Naive thymus-derived CD8-positive, alpha-beta T cell (primary cell): Measurements from ENCODE around the gene FOXRED1. TPM values are rescaled to one million over a fixed set of nuclear protein-coding genes. Genes with fewer than 3 reads are reported as not detected.

Experiments used
- ATAC-seq, 2 donors: fragments of 150-1000 bp; cut with Tn5 transposase in 1 of 2; sonication (Bioruptor Pico), chemical (Tn5 transposase) in 1 of 2; 1 replicate in 1 of 2; 2 replicates in 1 of 2; pipeline ENCODE4 v1.10.0; 2021; ENCODE audit warnings: mild to moderate bottlenecking in 2 of 2, moderate library complexity in 2 of 2
- POLR2A ChIA-PET: fragments of 350-600 bp; sonication (Branson Sonifier 250); formaldehyde crosslinking; loops from one replicate; lab custom pipeline; 2021; ENCODE audit warnings: antibody characterized with exemption; lab: Charles Lee
- DNase-seq, 10 donors: peaks; one replicate each; pipeline versions ENCODE4 v3.0.0 to v3.0.0-alpha.2; 2020 to 2022
- H3K27ac Mint-ChIP-seq, 10 donors: one replicate each; pipeline ENCODE4 v1.8.0; 2020 to 2022; ENCODE audit warnings: mild to moderate bottlenecking in 10 of 10, mixed read lengths in 10 of 10, moderate library complexity in 4 of 10, inconsistent platforms in 1 of 10
- H3K27me3 Mint-ChIP-seq, 5 donors: one replicate each; pipeline ENCODE4 v1.8.0; 2021 to 2022; ENCODE audit warnings: mixed read lengths in 5 of 5
- H3K36me3 Mint-ChIP-seq, 3 donors: one replicate each; pipeline ENCODE4 v1.8.0; 2020 to 2022; ENCODE audit warnings: mixed read lengths in 3 of 3, mild to moderate bottlenecking in 2 of 3, inconsistent platforms in 1 of 3
- H3K4me1 Mint-ChIP-seq, 4 donors: one replicate each; pipeline ENCODE4 v1.8.0; 2021 to 2022; ENCODE audit warnings: mixed read lengths in 4 of 4
- H3K4me3 Mint-ChIP-seq, 10 donors: one replicate each; pipeline ENCODE4 v1.8.0; 2020 to 2022; ENCODE audit warnings: mild to moderate bottlenecking in 10 of 10, mixed read lengths in 10 of 10, moderate library complexity in 6 of 10, inconsistent platforms in 1 of 10
- H3K9me3 Mint-ChIP-seq, 9 donors: one replicate each; pipeline ENCODE4 v1.8.0; 2020 to 2022; ENCODE audit warnings: mixed read lengths in 9 of 9, mild to moderate bottlenecking in 3 of 9, inconsistent platforms in 1 of 9, moderate library complexity in 1 of 9
- polyA plus RNA-seq, 3 donors: library from polyadenylated mRNA; unstranded; fragments of 300-500 nt; fragmentation: Illumina TruSeq; gene quantifications; one replicate each; pipeline ENCODE4 v1.2.3, GENCODE V29; 2021
- total RNA-seq, 8 experiments: library from RNA in 2 of 8; stranded (reverse) in 2 of 8; gene quantifications; one replicate each; pipeline ENCODE4 v1.2.3 and lab custom pipeline; 2021 to 2026

The FOXRED1 gene
- 10 to 100 TPM; 35.5 to 44.2 TPM for total RNA-seq
- 10 to 100 TPM; 23.5 to 28.7 (median 28.3) TPM for polyA plus RNA-seq
- 20.2 to 40.5 (median 27.7) reads per million in 6 experiments for total RNA-seq (lab: John Stamatoyannopoulos, UW)

DNA sequence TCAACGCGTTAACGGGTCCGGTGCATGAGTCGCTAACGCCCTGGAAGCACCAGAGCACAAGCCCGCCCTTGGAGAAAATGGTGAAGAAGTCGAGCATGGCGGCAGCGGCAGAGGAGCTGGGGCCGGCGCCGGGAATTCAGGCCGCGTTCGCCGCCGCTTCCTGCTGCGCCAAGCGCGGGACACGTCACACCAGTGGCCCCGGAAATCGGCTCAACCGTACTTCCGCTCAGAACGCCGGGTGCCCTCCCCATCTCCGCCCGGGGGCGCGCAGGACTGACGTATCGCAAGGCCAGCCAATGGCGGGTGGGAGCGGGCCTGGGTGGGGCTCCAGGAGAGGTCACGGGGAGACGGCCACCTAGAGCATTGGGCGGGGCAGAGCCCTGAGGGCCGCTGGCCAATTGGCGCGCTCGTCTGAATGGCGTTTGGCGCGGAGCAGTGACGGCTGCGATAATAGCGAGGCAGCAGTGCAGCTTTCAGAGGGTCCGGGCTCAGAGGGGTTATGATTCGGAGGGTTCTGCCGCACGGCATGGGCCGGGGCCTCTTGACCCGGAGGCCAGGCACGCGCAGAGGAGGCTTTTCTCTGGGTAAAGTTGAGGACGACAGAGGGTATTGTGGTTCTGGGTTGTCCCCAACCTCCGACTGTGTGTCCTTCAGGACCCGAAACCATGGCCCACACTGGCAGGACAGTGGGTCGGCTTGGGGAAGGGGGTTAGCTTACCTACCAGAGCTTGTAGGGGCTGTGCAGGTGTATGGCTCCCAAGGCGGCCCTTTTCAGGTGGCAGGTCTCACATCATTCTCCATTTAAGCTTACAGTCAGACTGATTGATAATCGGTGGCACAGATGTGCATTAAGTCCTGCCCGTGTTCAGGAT lies at the start of gene FOXRED1, which contains the start of gene SRPRA:
Gene FOXRED1 (plus strand): TSS at position 447 of the 872 bp plus-strand sequence. CDS start 53 bp downstream, at position 500.
Gene SRPRA (minus strand): TSS at position 188 of the 872 bp plus-strand sequence. CDS start 91 bp downstream, at position 97.
- DNase-seq (peak; percentile 97 to 100 (median 100)), ATAC-seq (peak; percentile 96 to 97)
- Mint-ChIP-seq H3K36me3 (peaks cover 0 to 52% (median 12%) of the 10 kb centered on the region in 3 donors), H3K9me3 (no peaks in the 10 kb centered on the region), H3K27me3 (peaks cover 0 to 1% (median 0%) of the 10 kb centered on the region in 5 donors), H3K4me1 (peaks cover 24 to 49% (median 43%) of the 10 kb centered on the region in 4 donors), H3K27ac (peak within 1 kb of the TSS; percentile 95 to 99 (median 98)), H3K4me3 (peak within 1 kb of the TSS; percentile 95 to 98 (median 97))
- POLR2A ChIA-PET = interaction anchor here (0.5 to 6.6 kb wide), 12 partner anchors 12 to 644 kb away, joined by 3 to 91 read pairs (median 5); partner anchors contain the start of genes CHEK1, DCPS, FAM118B and HYLS1

DNA sequence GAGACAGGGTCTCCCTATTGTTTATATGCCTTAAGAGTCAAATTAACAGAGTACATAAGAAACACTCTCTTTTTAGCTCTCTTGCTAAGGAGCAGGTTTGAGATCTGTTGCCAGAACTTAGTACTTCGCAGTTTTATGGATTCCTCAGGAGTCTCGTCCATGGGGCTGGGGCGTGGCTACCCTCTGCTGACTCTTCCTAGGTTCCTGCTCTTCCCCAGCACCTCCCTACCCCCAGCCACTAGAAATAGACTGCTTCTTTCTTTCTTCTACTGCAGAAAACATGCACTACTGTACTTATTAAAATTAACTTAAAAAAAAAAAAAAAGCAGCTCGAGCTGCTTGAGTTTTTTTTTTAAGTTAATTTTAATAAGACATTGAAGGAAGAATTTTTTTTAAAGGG lies 49.4 kb upstream of the FOXRED1 start:
- no peaks in the 10 kb centered on the region for H3K27me3 Mint-ChIP-seq

DNA sequence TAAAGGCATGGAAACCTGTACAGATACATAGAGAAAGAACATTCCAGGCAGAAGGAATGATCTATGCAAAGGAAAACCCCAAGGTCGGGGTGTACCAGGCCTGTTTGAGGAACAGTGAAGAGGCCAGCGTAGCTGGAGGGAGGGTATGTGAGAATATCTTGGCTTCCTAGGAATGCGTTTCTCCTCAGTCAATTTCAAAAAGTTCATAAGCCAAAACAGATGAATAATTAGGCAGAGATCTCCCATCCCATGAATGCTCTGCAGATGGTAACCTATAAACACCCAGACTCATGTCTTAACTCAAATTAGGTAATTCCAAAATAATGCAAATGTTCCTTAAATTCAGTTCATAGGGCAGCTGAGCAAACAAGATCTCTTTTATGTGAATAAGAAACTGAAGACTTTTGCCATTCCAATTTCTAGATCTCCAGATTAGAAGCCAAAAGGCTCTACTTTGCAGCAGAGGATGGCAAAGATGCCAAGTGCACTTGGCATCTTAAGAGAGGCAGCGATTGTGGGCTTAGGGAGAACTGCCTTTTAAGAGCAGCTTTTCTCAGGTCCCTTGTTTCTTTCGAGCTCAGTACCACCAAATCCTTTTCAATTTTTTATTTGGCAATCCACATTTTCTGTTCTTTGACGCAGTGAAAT lies 44.2 kb upstream of the FOXRED1 start:
- Mint-ChIP-seq H3K4me3 (no peak overlapping the region), H3K4me1 (peaks cover 2 to 20% (median 7%) of the 10 kb centered on the region in 4 donors), H3K27me3 (no peaks in the 10 kb centered on the region), H3K9me3 (no peaks in the 10 kb centered on the region), H3K36me3 (peaks cover 0 to 11% (median 0%) of the 10 kb centered on the region in 3 donors), H3K27ac (no peak overlapping the region)
- ATAC-seq (no peak), DNase-seq (no peak)
- POLR2A ChIA-PET = no interaction called here

More for the DNA sequence above, 49.4 kb upstream of the FOXRED1 start:
- POLR2A ChIA-PET = no interaction called here
- no peak overlapping the region for H3K4me3 Mint-ChIP-seq
- H3K4me1 Mint-ChIP-seq = peaks cover 18 to 46% (median 26%) of the 10 kb centered on the region in 4 donors
- no peak for ATAC-seq
- no peak overlapping the region for H3K27ac Mint-ChIP-seq
- H3K9me3 Mint-ChIP-seq = no peaks in the 10 kb centered on the region
- peaks cover 0 to 3% (median 0%) of the 10 kb centered on the region in 3 donors for H3K36me3 Mint-ChIP-seq
- no peak for DNase-seq

DNA sequence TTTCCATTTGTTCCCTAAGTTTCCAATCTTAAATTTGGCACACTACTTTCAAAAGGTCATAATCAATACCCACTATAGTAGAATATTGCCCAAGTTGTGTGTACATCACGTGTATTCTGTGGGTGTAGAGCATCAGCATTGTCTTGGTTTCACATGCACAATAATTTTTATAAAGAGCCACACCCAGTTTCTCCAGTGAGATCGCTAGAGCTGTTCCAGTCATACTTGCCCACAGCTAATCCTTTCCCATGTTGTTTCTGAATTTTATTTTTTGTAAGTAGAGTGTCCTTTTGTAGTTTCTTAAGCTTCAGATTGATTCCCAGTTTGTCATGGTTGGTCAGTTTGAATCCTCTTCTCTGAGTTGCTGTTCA lies 43.7 kb upstream of the FOXRED1 start:
- Mint-ChIP-seq H3K4me1 (peaks cover under 1 to 15% (median 5%) of the 10 kb centered on the region in 4 donors), H3K9me3 (no peaks in the 10 kb centered on the region), H3K4me3 (no peak overlapping the region), H3K27me3 (no peaks in the 10 kb centered on the region), H3K27ac (no peak overlapping the region), H3K36me3 (peaks cover 0 to 12% (median 0%) of the 10 kb centered on the region in 3 donors)
- no peak for ATAC-seq
- DNase-seq = no peak
- POLR2A ChIA-PET = no interaction called here

DNA sequence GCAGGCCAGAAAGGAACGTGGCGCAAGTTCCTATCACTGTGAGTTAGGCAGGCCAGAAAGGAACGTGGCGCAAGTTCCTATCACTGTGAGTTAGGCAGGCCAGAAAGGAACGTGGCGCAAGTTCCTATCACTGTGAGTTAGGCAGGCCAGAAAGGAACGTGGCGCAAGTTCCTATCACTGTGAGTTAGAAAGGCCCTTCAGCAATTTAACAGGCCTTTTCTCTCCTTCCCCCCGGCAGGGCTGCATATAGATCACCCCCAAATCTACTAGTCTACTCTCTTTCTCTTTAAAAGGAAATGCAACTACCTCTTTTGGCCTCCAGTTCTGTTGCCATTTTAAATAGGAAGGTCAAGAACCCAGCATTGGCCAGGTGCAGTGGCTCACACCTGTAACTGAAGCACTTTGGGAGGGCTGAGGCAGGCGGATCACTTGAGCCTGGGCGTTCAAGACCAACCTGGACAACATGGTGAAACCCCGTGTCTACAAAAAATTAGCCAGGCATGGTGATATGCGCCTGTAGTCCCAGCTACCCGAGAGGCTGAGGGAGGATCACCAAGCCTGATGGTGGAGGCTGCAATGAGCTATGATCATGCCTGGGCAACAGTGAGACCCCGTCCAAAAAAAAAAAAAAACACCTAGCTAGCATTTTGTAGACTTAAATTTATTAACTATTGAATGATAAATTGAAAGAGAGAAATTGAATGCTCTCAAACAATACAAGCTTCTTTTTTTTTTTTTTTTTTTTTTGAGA lies 42.4 kb upstream of the FOXRED1 start:
- Mint-ChIP-seq H3K4me3 (no peak overlapping the region), H3K9me3 (no peaks in the 10 kb centered on the region), H3K4me1 (peaks cover 0 to 12% (median 7%) of the 10 kb centered on the region in 4 donors), H3K27me3 (no peaks in the 10 kb centered on the region), H3K36me3 (peaks cover 0 to 20% (median 0%) of the 10 kb centered on the region in 3 donors), H3K27ac (no peak overlapping the region)
- DNase-seq (no peak), ATAC-seq (no peak)
- POLR2A ChIA-PET = no interaction called here

DNA sequence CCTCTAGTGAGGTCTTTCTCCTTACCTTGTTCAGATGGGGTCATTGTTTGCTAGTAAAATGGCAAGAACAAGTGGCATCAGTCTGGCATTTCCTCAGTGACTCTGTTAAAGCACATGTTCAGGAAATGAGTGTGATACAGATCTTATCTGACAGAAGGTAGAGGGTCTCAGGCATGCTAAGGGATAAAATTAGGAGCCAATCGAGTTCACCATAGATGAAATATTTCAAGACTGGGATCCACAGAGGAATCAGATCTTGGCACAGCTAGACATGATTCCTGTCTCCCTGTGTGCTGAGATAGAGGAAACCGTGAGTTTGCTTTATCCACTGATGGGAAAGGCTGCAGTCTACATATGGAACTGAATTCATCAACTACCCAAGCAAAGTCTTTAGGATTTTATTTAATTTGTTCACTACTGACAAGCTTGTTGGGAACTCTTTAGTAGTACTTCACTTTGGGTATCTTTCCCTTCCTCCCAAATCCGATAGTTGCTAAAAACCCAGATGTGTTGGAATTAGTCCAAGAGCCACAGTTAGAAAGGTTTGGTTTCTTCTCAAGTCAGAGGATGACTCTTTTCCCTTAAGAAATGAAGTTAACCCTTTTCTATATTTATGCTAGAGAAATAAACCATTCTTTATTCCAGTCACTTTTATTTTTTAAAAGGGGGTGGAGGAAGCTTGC lies 39.0 kb upstream of the FOXRED1 start:
- Mint-ChIP-seq H3K27ac (peak overlapping the region in 2 of 10 donors; percentile 2 to 79), H3K27me3 (no peaks in the 10 kb centered on the region), H3K9me3 (no peaks in the 10 kb centered on the region), H3K4me3 (no peak overlapping the region), H3K36me3 (peaks cover 0 to 24% (median 0%) of the 10 kb centered on the region in 3 donors), H3K4me1 (peaks cover 0 to 5% (median under 1%) of the 10 kb centered on the region in 4 donors)
- no peak for DNase-seq
- ATAC-seq = no peak
- POLR2A ChIA-PET = no interaction called here

DNA sequence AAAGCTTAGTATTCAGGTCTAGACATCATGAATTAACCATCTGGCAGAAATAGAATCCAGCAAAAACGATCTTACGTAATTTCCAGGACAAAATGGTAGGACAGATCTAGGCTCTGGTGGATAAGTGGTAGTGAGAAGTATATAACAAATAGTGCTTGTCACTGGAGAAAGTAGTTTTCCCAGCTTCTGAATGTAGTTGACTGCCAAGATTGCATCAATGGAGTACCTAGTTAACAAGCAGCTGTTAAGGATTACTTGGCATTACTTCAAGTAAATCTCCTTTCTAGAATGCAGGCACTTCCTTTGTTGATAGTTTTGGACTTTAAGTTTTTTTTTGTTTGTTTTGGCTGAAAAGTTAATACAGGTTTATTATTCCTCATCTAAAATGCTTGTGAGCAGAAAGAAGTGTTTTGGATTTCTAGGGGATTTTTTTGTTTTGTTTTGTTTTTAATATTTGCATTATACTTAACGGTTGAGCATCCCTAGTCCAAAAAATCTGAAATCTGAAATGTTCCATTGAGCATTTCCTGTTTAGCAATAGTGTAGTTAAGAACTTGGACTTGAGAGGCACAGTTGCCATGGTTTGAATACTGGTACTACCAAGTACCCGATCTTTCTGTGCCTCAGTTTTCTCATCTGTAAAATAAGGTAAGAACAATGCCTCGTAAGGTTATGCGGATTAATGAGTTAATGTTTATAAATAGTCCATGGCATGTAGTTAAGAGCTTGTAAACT lies 37.1 kb upstream of the FOXRED1 start:
- peaks cover 6 to 42% (median 7%) of the 10 kb centered on the region in 3 donors for H3K36me3 Mint-ChIP-seq
- no peaks in the 10 kb centered on the region for H3K9me3 Mint-ChIP-seq
- no peaks in the 10 kb centered on the region for H3K27me3 Mint-ChIP-seq
- peak overlapping the region in 1 of 10 donors; percentile 71 for H3K27ac Mint-ChIP-seq
- no peak overlapping the region for H3K4me3 Mint-ChIP-seq
- ATAC-seq (no peak), DNase-seq (no peak)
- peaks cover 0 to 3% (median under 1%) of the 10 kb centered on the region in 4 donors for H3K4me1 Mint-ChIP-seq
- POLR2A ChIA-PET = no interaction called here

DNA sequence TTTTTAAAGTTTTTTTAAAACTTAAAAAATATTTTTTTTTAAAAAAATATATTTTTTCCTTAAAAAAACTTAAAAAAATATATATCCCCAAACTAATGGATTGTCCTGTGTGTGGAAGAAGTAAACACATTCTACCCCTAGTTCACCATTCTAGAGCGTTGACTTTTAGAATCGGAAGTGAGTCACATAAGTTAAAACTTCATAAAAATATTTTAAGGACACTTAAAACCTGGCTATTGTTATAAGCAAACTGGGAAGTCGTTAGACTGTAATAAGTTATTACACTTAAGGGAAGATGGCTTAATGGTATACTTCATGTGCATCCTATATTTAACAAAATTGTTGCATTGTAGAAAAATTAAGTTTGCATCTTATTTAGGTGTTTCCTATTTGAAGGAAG lies 36.3 kb upstream of the FOXRED1 start:
- no peak for ATAC-seq
- DNase-seq = no peak
- H3K36me3 Mint-ChIP-seq = peaks cover 6 to 42% (median 7%) of the 10 kb centered on the region in 3 donors
- POLR2A ChIA-PET = no interaction called here
- H3K27me3 Mint-ChIP-seq = no peaks in the 10 kb centered on the region
- peaks cover 0 to 3% (median under 1%) of the 10 kb centered on the region in 4 donors for H3K4me1 Mint-ChIP-seq
- H3K27ac Mint-ChIP-seq = no peak overlapping the region
- H3K9me3 Mint-ChIP-seq = no peaks in the 10 kb centered on the region
- H3K4me3 Mint-ChIP-seq = no peak overlapping the region

DNA sequence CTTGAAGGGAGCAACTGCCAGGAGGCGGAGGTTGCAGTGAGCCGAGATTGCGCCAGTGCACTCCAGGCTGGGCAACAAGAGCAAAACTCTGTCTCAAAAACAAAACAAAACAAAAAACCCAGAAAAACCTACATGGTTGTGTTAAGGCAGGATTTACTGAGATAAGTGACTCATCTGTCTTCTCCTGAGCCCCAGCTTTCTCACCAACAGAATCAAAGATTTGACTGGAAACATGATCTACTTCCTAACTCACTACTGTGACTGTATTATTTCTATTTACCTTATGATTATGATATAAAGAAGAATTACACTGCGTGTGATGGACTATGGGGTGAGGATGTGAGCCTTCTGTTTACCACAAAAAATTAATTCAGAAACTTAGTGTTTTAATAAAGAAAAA lies 35.6 kb upstream of the FOXRED1 start:
- Mint-ChIP-seq H3K9me3 (no peaks in the 10 kb centered on the region), H3K27ac (no peak overlapping the region), H3K27me3 (no peaks in the 10 kb centered on the region), H3K4me1 (peaks cover 0 to 3% (median under 1%) of the 10 kb centered on the region in 4 donors), H3K36me3 (peaks cover 7 to 49% (median 9%) of the 10 kb centered on the region in 3 donors), H3K4me3 (no peak overlapping the region)
- ATAC-seq (no peak), DNase-seq (no peak)
- POLR2A ChIA-PET = no interaction called here

DNA sequence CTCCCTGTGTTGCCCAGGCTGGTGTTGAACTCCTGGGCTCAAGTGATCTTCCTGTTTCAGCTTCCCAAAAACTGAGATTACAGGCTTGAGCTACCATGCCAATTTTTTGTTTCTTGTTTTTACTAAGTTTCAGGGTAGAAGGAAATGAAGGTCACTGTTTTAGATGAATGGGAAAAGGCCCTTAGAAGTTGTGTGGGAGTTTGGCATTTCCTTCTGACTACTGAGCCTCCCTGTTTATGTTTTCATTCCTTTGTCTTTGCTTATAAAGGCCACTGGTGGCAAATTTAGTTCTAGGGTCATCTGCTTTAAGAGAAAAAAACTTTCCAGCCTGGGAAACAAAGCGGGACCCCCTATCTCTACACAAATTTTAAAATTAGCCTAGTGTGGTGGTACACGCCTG lies 22.3 kb upstream of the FOXRED1 start:
- Mint-ChIP-seq H3K4me1 (no peaks in the 10 kb centered on the region), H3K27me3 (no peaks in the 10 kb centered on the region), H3K27ac (peak overlapping the region in 1 of 10 donors; percentile 22), H3K4me3 (no peak overlapping the region), H3K36me3 (peaks cover 0 to 54% (median 7%) of the 10 kb centered on the region in 3 donors), H3K9me3 (no peaks in the 10 kb centered on the region)
- no peak for ATAC-seq
- no peak for DNase-seq
- POLR2A ChIA-PET = no interaction called here

DNA sequence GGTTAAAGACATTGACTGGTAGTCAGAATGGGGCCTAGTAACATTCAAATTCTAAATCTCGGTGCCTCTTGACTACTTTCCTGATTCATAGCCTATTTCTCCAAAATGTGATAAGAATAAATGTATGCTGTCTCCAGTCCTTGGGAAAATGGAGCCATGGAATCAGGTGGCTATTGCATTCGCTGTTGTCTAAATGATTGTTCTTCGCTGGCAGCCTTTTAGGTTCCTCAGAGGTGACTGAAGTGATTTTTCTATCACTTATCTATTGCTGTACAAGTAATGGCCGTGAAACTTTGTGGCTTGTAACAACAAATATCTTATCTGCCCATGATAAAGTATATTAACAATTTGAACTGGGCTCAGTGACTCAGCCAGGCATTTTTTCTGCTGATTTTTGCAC lies 15.7 kb upstream of the FOXRED1 start:
- POLR2A ChIA-PET = no interaction called here
- DNase-seq (no peak), ATAC-seq (no peak)
- Mint-ChIP-seq H3K36me3 (peaks cover 0 to 38% (median 4%) of the 10 kb centered on the region in 3 donors), H3K27ac (peak overlapping the region in 3 of 10 donors; percentile 9 to 27 (median 18)), H3K27me3 (no peaks in the 10 kb centered on the region), H3K4me1 (peaks cover 0 to 3% (median 0%) of the 10 kb centered on the region in 4 donors), H3K4me3 (no peak overlapping the region), H3K9me3 (no peaks in the 10 kb centered on the region)
